Nucleus accumbens (tissue), 56 donors: ENCODE results near the gene PFDN1.

Experiments
- DNase-seq, 56 donors: peaks; one replicate each; lab custom pipeline; 2025; lab: John Stamatoyannopoulos, UW

PFDN1 gene

DNA sequence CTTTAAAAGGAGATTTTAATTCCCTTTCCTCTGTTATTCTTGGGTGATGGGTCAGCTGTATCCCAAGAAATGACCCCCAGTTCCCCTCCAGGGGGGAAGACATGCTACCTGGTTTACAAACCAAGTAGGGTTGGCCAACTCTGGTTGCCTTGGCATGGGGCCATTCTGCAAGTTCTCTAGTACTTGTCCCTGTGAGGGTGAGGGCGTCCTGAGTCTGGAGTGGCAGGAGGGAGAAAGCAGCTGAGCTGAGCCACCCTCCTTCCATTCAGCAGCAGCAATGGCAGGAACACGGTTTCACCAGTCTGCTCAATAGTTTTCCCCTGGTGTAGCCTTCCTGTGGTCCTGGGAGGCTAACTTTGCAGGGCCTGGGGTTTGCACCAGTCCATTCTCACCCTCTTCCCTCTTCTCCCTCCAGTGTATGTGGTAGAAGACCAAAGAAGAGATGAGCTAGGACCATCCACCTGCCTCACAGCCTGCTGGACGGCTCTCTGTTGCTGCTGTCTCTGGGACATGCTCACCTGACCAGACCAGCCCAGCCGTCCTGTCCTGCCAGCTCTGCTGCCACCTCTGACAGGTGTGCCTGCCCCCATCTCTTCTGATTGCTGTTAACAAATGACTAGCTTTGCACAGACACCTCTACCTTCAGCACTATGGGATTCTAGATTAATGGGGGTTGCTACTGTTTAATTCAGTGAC is 59.9 kb downstream of the PFDN1 start:
- no peak for DNase-seq

DNA sequence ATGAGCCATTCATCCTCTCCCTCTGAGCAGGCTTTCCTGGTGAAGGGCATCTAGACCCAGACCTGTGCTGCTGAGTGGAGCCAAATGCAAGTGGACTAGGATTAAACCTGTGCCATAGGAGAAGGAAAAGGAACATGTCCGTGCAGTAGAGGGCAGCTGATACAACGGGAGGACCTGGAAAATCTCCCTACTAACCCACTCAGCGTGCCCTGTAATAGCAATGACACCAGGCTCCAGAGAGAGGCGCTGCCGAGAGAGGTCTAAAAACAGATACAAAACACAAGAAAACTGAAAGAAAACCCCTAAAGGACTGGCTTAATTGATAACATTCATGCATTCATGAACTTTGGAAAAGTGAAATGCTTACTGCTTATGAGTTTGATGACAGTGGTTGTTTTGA is 60.8 kb downstream of the PFDN1 start:
- DNase-seq: no peak

DNA sequence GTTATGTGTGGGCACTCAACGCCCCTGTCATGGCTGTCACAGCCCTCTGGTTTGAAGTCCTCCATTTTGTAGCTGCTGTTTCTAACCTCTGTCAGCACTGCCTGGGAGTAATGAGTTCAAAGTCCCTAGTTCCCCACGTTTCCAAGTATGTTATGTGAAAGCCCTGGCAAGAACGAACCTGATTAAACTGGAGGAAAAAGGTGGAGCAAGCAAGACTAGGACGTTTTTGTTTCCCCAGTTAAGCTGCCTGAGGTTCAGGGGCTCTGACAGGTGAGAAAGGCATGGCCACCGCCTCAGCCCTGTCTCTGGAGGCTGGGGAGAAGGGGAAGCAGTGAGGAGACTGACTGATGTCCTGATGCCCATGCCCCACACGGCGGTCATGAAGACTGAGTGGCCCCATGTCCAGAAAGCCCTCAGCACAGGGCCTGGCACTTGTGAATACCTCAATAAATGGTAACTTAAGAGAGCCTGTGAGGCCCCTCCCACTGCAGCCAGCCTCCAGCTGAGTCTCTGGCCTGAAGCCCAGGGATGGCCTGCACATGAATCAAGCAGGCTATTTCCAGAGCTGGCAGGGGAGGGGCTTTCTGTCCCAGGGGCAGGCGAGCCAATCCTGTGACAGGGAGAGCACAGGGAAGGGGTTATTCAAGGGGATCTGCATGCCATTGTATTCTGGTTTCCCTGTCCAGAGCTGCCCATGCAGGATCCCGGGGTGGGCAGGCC is 61.8 kb downstream of the PFDN1 start:
- peak in 55 of 56 donors; percentile 27 to 98 (median 86) for DNase-seq

DNA sequence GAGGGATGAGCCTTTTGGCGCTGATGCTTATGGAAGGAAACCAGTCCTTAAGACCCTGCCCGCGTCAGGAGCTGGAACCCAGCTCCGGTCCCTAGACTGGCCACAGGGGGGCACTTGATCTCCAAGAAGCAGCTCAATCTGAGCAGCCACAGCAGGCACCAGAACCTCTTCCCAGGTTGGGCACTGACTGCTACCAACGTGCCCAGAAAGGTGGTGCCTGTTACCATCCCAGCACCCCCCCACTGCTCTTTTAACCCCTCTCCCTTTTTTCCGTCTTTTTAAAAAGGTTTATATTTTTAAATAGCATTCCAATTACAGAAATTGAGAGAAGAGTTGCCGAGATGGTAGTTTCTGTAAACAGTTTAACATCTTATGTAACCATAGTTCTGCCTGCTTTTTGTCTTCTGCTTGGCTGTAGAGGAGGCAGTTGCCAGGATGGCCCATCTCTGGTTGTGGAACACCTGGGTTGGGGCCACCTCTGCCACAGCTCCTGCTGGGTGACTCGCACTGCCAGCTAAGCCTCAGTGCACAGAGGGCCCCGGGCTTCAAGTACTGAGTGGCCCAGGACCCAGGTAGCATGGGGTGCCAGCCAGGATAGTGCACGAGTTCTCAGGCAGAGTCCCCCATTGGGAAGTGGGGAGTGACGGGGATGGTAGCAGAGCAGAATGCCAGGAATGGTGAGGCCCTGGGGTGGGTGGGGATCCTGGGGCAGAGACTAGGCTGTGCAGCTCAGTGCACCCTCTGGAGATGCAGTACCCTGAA is 62.8 kb downstream of the PFDN1 start:
- DNase-seq: peak in 46 of 56 donors; percentile 13 to 80 (median 41)

DNA sequence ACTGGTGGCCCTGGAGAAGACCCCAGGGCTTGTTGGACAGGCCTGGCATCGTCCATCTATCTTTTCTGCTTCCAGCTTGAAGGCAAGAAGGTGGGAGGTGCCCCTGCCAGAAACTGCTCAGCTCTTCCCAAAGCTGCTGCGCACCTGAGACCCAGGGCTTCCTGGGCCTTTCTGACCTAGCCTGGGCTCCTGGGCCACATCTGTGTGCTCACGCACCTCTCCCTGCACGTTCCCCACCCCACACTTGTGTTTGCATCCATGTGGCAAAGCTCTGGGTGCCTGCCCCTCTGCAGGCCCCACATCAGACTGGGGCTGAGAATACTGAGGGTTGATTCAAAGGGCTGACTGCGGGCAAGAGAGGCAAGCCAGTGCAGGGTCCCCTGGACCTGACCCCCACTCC is 63.4 kb downstream of the PFDN1 start:
- no peak for DNase-seq

DNA sequence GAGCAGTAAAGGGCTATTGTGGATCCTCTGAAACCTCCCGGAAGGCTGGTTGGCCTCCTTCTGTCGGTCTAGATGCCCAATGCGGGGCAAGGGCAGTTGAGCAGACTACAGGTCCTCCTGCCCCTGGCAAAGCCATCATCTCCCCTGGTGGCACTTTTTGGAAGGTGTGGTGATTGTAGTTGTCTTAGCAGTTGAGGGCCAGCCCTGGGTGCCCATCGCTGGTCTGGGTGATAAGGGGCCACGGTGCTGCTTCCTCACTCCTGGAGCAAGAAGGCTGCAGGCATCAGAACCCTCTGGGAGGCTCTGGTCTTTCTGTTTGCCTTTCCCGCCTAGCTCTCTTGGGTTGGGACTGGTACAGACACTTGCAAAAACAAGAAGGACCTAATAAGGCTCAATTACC is 64.1 kb downstream of the PFDN1 start:
- no peak for DNase-seq

DNA sequence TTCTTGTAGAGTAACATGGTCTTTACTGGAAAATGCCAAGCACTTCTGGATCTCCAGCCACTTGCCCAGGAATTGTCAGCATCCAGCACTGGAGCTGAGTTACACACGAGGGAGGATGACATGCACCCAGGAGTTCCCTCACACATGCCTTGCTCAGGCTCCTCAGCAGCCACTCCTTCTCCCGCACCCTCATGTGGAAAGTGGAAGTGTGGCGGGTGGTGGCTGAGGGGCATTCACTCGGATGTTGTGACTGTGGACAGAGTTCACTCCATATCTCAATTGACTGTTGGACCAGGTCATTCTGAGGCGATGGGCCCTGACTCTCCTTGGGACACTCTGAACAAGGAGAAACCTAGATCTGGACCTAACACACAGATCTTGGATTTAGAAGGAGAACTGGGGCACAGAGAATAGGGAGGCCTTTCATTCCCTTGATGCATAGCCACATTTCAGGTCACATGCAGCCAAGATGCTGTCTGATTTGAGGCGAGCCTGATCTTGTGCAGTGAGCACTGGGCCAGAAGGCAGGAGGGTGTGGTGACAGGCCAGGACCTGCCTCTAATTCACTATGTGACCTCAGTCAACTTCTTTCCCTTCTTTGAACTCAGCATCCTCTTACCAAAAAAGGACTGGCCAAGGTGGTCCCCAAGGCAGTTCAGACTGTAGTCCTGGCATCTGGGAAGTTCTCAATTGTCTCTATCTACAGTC is 65.9 kb downstream of the PFDN1 start:
- no peak for DNase-seq

DNA sequence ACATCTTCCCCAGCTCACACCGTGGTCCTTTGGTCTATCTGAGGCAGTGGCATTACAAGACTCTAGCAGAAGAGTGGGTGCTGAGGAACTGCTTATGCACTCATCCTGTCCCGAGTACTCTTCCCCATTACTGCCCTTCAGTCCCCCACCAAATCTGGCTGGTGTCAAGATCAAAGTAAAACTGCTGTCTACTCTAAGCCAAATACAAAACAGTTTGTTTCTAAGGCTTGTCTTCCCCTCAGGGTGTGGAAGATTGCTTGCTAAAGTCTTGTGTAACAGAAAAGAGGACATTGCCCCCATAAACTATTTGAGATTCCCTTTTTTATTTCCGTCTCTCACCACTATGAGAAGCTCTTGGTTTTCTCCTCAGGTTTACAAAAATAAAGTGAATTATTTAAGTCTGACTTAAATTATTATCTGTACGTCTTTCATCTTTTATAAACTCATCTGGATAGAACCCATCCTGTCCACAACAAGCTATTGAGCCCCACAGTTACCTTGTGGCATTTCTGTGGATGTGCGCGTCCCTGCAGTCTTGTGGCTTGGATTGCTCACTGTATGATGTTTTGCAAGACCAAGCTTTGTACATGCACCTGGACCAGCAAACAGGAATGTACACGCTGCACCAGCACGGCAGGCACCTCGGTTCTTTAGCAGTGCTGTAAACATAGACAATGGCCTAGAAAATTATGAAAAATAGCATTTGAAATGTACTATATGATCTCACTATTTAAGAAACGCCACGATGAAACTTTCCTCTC is 66.9 kb downstream of the PFDN1 start:
- no peak for DNase-seq

DNA sequence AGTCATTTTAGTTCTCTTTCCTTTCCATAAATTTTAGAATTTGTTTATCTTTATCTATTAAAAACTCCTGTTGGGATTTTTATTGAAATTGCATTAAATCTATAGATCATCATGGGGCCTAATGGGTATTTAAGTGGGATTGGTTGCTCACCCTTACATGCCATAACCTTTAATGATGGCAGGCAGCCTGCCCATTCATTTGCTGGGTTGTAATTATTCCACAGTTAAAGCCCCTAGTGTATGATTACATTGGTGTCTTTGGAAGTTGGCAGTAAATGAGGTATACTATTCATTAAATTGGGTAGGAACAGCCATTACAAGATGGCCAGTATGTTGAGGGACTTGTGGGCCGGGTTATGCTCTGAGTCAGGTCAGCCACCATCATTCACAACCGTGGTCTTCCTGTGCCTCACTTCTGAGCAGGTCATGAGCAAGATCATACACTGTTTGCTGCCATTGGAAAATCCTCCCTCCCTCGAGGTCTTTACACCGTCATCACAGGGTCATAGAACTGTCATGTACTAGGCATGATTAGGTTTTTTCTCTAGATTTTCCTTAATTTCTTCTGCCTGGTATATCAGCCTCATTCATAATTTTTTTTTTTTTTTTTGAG is 68.4 kb downstream of the PFDN1 start:
- no peak for DNase-seq

DNA sequence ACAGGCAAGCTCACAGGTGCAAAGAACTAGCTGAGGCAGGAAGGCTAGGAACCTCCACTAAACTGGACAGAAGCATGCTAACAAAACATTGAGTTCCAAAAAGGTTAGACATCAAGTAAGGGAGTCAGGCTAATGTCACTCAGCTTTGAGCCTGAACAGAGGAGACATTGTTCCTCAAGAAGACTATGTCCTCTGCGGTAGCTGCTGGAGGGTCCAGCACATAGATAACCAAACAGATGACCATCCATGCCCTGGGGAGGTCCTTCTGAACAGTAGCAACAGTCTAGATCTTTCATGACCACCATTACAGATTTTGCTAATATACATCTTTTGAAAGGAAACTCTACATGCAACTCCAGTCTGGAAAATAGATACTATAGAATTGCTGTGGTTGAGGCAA is 70.2 kb downstream of the PFDN1 start:
- no peak for DNase-seq

DNA sequence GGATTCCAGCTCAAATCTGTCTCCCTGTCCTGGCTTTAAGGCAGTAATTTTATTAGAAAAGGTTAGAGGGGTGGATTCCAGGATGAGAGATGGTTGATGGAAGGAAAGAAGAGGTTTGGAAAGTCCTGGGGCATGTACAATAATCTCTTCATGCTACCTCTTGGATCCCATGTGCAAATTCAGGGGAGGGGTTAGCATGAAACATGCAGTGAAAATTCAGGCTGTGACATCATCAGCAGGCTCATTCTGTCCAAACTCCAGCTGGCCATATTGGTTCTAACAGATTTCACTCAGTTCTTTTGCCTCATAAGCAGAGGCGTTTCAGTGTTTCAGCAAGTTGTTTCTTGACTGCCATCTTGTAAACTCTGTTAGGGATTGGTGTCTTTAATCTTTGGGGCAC is 72.5 kb downstream of the PFDN1 start:
- DNase-seq: no peak

DNA sequence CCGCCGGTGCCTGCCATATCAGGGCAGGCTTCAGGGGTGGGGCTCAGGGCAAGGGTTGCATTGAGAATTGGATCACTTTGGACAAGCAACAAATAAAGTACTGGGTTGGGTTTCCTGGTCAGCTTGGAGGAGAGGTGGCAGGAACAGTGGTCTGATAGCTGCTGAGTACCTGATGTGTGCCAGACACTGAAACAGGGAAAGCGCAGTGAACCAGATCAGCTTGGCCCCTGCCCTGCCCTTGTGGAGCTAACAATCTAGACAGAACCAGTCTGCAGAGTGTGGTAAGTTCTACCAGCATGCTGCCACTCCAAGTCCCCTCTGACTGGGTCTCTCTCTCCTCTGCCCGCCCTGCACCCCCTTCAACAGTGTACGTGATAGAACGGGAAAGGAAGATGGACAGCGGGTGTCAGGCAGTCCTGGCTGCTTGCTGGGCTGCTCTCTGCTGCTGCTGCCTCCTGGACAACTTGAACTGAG is 74.5 kb downstream of the PFDN1 start:
- DNase-seq: no peak

DNA sequence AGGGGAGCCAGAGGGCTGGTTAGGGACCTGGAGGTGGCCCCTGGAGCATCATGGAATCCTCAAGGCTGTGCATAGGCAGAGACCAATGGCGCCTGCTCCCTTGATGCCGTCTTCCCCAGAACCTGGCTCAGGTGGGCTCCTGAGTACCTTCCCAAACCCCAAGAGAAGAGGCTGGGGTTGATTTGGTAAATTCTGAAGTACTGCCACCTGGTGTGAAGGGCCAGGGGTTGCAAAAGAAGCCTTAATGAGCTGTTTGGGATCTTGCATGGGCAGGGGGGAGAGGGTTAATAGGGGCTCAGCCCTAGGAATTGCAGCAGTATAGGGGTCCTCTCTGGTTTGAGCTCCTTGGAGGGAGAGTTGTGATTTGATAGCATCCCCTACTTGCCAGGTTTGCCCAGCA is 75.9 kb downstream of the PFDN1 start:
- DNase-seq: no peak

DNA sequence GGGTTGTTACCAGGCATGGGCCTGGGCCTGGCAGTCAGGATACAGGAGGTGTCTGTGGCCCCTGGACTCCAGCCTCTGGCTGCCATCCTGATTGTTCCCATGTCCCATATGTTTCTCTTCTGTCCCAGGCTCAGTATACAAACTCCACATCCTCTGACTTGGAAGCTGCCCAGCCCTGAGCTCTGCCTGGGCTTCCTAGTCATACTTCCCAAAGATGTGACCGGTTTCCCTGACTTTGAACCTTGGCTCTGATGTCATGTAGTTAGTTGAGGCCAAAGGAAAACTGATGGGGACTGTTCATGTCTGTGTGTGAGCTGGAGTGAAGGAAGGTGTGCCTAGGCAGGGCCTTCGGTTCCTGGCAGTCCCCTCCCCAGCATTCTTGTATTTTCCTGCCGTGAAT is 77.5 kb downstream of the PFDN1 start:
- no peak for DNase-seq

DNA sequence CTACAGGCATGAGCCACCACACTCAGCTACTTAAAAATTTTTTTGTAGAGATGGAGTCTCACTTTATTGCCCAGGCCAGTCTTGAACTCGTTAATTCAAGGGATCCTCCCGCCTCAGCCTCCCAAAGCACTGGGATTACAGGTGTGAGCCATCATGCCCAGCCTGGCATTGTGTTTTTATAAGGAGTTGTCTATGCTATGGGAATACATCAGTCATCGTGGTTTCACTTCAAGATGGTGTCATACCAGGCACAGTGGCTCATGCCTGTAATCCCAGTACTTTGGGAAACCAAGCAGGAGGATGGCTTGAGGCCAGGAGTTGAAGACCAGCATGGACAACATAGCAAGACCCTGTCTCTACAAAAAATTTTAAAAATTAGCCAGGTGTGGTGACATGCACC is 78.2 kb downstream of the PFDN1 start:
- no peak for DNase-seq

DNA sequence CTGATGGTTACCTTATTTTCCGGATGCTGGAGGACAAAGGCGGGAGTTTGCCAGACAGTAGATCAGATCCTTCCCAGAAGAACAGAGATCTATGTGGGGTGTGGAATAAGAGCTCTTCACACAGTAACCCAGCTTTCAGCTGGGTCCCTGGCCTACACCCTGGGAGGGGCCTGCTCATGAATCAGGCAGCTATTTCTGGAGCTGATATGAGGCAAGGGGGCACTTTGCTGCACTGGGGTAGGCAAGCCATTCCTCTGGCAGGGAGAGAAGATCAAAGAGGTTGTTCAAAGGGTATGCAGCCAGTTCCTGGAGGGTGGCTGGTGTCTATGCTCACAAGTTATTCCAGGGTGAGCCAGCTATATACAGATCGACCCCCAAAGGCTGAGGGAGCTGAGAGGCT is 79.3 kb downstream of the PFDN1 start:
- DNase-seq: no peak

DNA sequence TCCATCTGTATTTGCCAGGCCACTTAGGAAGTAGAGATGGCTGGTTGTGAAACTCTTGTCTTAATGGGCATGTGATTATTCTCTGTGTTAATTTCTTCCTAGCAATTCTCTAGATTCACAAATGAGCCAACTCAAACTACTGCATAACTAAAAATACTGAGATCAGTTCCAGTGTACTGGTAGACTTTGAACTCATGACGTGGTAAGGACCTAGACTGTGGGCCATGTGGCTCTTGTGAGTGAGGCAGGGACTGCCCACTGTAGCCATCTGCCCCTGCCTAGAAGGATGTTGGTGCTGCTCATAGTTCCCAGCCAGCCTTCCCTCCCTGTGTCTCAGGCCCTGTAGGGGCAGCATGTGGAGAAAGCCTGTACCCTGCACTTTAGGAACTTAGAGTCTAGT is 80.5 kb downstream of the PFDN1 start:
- DNase-seq: no peak

DNA sequence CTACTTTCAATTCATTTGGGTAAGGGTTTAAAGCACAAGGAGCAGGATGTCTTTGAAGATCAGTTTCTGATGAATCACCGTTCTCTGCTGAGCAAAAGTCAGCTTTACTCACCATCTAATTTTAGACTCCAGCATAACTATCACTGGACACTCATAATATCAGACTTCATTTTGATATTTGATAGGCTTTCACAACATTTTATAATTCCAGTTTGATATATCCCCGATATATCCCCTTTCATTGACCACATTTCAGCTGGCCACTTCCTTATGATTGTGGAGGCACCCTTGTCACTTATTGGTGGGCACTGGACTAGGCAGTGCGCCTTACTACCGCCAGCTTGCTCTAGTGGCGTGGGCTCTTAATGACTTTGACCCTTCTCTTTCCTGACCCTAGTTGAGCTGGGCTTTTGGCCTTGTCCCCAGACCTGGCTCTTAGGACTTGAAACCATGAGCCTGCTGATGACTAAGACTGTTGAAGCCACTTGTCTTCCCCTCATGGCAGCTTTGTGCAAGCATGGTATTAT is 81.1 kb downstream of the PFDN1 start:
- no peak for DNase-seq

DNA sequence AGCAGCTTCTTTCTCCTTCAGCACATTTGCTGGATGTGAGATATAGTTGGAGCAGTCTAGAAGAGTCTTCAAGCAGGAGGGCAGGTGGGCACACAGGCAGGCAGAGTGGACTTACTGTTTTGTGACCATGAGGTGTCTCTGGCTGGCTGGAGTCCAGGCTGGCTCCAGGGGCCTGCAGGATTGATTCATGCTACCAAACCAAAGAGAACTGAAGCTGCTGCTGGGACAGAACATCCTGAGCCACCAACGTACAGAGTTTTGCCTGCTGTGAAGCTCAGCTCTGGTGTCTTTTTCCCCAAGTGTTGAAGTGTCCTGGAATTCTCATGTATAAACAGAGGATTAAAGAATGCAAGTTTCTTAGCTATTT is 82.2 kb downstream of the PFDN1 start:
- no peak for DNase-seq
